ENCODE measurements around the gene AHCYL2.

- no peak for TF ChIP-seq CTCF (IDR thresholded peaks at IDR 0.05; ENCODE audit: low read depth, low read length)
- no peak for TF ChIP-seq POLR2A (IDR thresholded peaks at IDR 0.05; ENCODE audit: extremely low read depth, insufficient read length)
- TF ChIP-seq MAX (IDR thresholded peaks at IDR 0.05; ENCODE audit: low read depth, low read length), result no peak
- no peak for TF ChIP-seq MYC (IDR thresholded peaks at IDR 0.05; ENCODE audit: low read depth, low read length)
Observed at GRCh38 chr7:129373651-129374428, 149.0 kb downstream of the AHCYL2 start.

Measured in NB4 (cell line).